ENCODE measurements around the gene SMARCA2.
A peak's percentile ranks its signal among the peaks of the same experiment; 100 is the strongest.

SMARCA2 gene

GRCh38 chr9:2014696-2015580 lies at the start of gene SMARCA2:
TSS of gene SMARCA2 (plus strand) at chr9:2015347. CDS start at chr9:2029023, 13,676 bp downstream.
- H2AFZ ChIP-seq (ENCODE audit: low read length, unreplicated experiment) = peak within 1 kb of the TSS; percentile 98
- no peaks in the 10 kb centered on the region for H3K27me3 ChIP-seq (ENCODE audit: insufficient read depth, low read length)
- peak within 1 kb of the TSS; percentile 94 for H3K4me3 ChIP-seq (ENCODE audit: low read depth, low read length)
- no peaks in the 10 kb centered on the region for H3K36me3 ChIP-seq (ENCODE audit: insufficient read depth, low read length)
- H3K27ac ChIP-seq (ENCODE audit: low read depth, low read length) = peak within 1 kb of the TSS; percentile 51
- peaks cover 15% of the 10 kb centered on the region for H3K79me2 ChIP-seq (ENCODE audit: control insufficient read depth, insufficient read depth, low read length, unreplicated experiment)
- peaks cover 13% of the 10 kb centered on the region for H3K4me1 ChIP-seq (ENCODE audit: control insufficient read depth, insufficient read depth, low read length, unreplicated experiment)

- Histone ChIP-seq H3K4me1 (ENCODE audit: control insufficient read depth, insufficient read depth, low read length, unreplicated experiment) (no peaks in the 10 kb centered on the region), H3K27me3 (ENCODE audit: insufficient read depth, low read length) (no peaks in the 10 kb centered on the region; the same call in 1 of the 2 replicates), H3K36me3 (ENCODE audit: insufficient read depth, low read length) (no peaks in the 10 kb centered on the region), H3K27ac (ENCODE audit: low read depth, low read length) (no peak overlapping the region), H2AFZ (ENCODE audit: low read length, unreplicated experiment) (no peak overlapping the region), H3K79me2 (ENCODE audit: control insufficient read depth, insufficient read depth, low read length, unreplicated experiment) (no peaks in the 10 kb centered on the region), H3K4me3 (ENCODE audit: low read depth, low read length) (no peak overlapping the region)
Observed at GRCh38 chr9:1966725-1967366, 48.3 kb upstream of the SMARCA2 start.

GRCh38 chr9:1969160-1969559 lies 46.0 kb upstream of the SMARCA2 start:
- Histone ChIP-seq H3K27ac (ENCODE audit: low read depth, low read length) (no peak overlapping the region), H2AFZ (ENCODE audit: low read length, unreplicated experiment) (no peak overlapping the region), H3K36me3 (ENCODE audit: insufficient read depth, low read length) (no peaks in the 10 kb centered on the region), H3K4me1 (ENCODE audit: control insufficient read depth, insufficient read depth, low read length, unreplicated experiment) (no peaks in the 10 kb centered on the region), H3K4me3 (ENCODE audit: low read depth, low read length) (no peak overlapping the region), H3K79me2 (ENCODE audit: control insufficient read depth, insufficient read depth, low read length, unreplicated experiment) (no peaks in the 10 kb centered on the region), H3K27me3 (ENCODE audit: insufficient read depth, low read length) (0 out of 2 replicates have a peak, but pooled peaks cover 2% of the 10 kb centered on the region)

- H2AFZ ChIP-seq (ENCODE audit: low read length, unreplicated experiment) = no peak overlapping the region
- 0 out of 2 replicates have a peak, but pooled peaks cover 3% of the 10 kb centered on the region for H3K27me3 ChIP-seq (ENCODE audit: insufficient read depth, low read length)
- no peaks in the 10 kb centered on the region for H3K4me1 ChIP-seq (ENCODE audit: control insufficient read depth, insufficient read depth, low read length, unreplicated experiment)
- H3K36me3 ChIP-seq (ENCODE audit: insufficient read depth, low read length) = no peaks in the 10 kb centered on the region
- no peaks in the 10 kb centered on the region for H3K79me2 ChIP-seq (ENCODE audit: control insufficient read depth, insufficient read depth, low read length, unreplicated experiment)
- no peak overlapping the region for H3K27ac ChIP-seq (ENCODE audit: low read depth, low read length)
- H3K4me3 ChIP-seq (ENCODE audit: low read depth, low read length) = no peak overlapping the region
Observed at GRCh38 chr9:1969898-1970297, 45.2 kb upstream of the SMARCA2 start.

DNA sequence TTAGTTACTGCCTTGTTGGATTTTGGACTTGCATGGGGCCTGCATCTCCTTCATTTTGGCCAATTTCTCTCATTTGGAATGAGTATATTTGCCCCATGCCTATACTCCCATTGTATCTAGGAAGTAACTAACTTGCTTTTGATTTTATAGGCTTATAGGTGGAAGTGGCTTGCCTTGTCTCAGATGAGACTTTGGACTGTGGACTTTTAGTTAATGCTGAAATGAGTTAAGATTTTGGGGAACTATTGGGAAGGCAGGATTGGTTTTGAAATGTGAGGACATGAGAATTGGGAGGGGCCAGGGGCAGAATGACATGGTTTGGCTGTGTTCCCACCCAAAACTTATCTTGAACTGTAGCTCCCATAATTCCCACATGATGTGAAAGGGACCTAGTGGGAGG lies 42.5 kb upstream of the SMARCA2 start:
- H3K36me3 ChIP-seq (ENCODE audit: insufficient read depth, low read length) = no peaks in the 10 kb centered on the region
- H3K4me3 ChIP-seq (ENCODE audit: low read depth, low read length) = no peak overlapping the region
- no peak overlapping the region for H2AFZ ChIP-seq (ENCODE audit: low read length, unreplicated experiment)
- H3K27ac ChIP-seq (ENCODE audit: low read depth, low read length) = no peak overlapping the region
- 0 out of 2 replicates have a peak, but pooled peaks cover 3% of the 10 kb centered on the region for H3K27me3 ChIP-seq (ENCODE audit: insufficient read depth, low read length)
- no peaks in the 10 kb centered on the region for H3K4me1 ChIP-seq (ENCODE audit: control insufficient read depth, insufficient read depth, low read length, unreplicated experiment)
- H3K79me2 ChIP-seq (ENCODE audit: control insufficient read depth, insufficient read depth, low read length, unreplicated experiment) = no peaks in the 10 kb centered on the region

DNA sequence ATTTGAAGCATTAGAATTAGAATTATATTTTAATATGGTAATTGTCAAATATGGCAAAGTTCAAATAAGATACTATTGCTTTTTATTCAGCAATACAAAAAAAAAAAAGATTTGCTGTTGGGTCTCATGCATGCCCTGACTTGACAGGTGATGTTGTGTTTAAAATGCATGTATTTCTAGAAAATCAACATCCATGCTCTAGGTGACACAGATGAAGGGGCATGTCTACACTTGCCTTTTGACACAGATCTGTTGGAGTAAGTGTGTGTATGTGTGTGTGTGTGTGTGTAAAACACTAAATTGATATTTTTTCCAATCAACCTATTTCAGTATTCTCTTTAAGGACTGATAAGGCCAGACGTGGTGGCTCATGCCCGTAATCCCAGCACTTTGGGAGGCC lies 38.1 kb upstream of the SMARCA2 start:
- H3K4me3 ChIP-seq (ENCODE audit: low read depth, low read length) = no peak overlapping the region
- H2AFZ ChIP-seq (ENCODE audit: low read length, unreplicated experiment) = no peak overlapping the region
- H3K36me3 ChIP-seq (ENCODE audit: insufficient read depth, low read length) = no peaks in the 10 kb centered on the region
- H3K4me1 ChIP-seq (ENCODE audit: control insufficient read depth, insufficient read depth, low read length, unreplicated experiment) = peaks cover 7% of the 10 kb centered on the region
- no peak overlapping the region for H3K27ac ChIP-seq (ENCODE audit: low read depth, low read length)
- H3K27me3 ChIP-seq (ENCODE audit: insufficient read depth, low read length) = 0 out of 2 replicates have a peak, but pooled peaks cover 3% of the 10 kb centered on the region
- no peaks in the 10 kb centered on the region for H3K79me2 ChIP-seq (ENCODE audit: control insufficient read depth, insufficient read depth, low read length, unreplicated experiment)

DNA sequence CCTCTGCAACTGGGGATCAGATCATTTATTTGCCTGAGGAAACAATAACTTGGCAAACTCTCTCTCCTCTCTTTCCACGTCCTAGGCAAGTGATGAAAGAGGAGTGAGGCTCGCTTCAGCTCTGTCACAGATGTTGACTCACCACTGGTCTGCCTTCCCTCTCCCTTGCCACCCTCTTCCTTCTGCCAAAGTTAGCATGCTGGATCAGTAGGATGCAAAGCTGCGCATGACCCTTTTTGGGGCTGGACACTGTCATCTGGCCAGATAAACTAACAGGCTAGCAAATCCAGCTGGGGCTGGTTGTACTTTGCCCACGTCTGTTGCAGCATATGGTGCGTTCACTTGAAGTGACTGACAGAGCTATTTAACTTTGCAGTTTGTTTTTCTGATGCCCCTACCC lies 36.2 kb upstream of the SMARCA2 start:
- H3K27ac ChIP-seq (ENCODE audit: low read depth, low read length) = no peak overlapping the region
- no peak overlapping the region for H2AFZ ChIP-seq (ENCODE audit: low read length, unreplicated experiment)
- no peak overlapping the region for H3K4me3 ChIP-seq (ENCODE audit: low read depth, low read length)
- H3K4me1 ChIP-seq (ENCODE audit: control insufficient read depth, insufficient read depth, low read length, unreplicated experiment) = peaks cover 7% of the 10 kb centered on the region
- H3K79me2 ChIP-seq (ENCODE audit: control insufficient read depth, insufficient read depth, low read length, unreplicated experiment) = no peaks in the 10 kb centered on the region
- no peaks in the 10 kb centered on the region for H3K36me3 ChIP-seq (ENCODE audit: insufficient read depth, low read length)
- H3K27me3 ChIP-seq (ENCODE audit: insufficient read depth, low read length) = 0 out of 2 replicates have a peak, but pooled peaks cover 3% of the 10 kb centered on the region

- Histone ChIP-seq H3K4me3 (ENCODE audit: low read depth, low read length) (no peak overlapping the region), H3K27me3 (ENCODE audit: insufficient read depth, low read length) (no peaks in the 10 kb centered on the region), H3K4me1 (ENCODE audit: control insufficient read depth, insufficient read depth, low read length, unreplicated experiment) (peaks cover 7% of the 10 kb centered on the region), H2AFZ (ENCODE audit: low read length, unreplicated experiment) (no peak overlapping the region), H3K27ac (ENCODE audit: low read depth, low read length) (no peak overlapping the region), H3K79me2 (ENCODE audit: control insufficient read depth, insufficient read depth, low read length, unreplicated experiment) (no peaks in the 10 kb centered on the region), H3K36me3 (ENCODE audit: insufficient read depth, low read length) (no peaks in the 10 kb centered on the region)
Observed at GRCh38 chr9:1979741-1980367, 35.3 kb upstream of the SMARCA2 start.

DNA sequence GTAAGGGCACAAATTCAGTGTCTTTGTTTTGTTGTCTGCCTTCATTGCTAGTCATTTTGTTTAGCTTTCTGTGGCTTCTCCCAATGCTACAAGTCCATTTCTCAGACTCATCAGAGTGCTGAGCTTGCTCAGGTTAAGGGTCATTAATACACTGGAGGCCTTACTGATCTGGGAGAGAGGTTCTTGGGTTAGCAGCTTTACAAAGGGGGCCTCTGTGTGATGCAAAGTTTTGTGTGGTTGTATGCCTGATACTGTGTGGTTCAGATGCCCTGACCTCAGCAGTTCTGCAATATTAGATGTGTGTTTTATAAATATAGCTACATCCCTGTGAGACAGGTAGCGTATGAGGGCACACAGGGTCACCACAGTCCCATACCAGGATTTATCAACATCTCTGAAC lies 34.8 kb upstream of the SMARCA2 start:
- H3K27me3 ChIP-seq (ENCODE audit: insufficient read depth, low read length) = no peaks in the 10 kb centered on the region
- H3K4me1 ChIP-seq (ENCODE audit: control insufficient read depth, insufficient read depth, low read length, unreplicated experiment) = peaks cover 7% of the 10 kb centered on the region
- H3K4me3 ChIP-seq (ENCODE audit: low read depth, low read length) = no peak overlapping the region
- H3K27ac ChIP-seq (ENCODE audit: low read depth, low read length) = no peak overlapping the region
- no peaks in the 10 kb centered on the region for H3K79me2 ChIP-seq (ENCODE audit: control insufficient read depth, insufficient read depth, low read length, unreplicated experiment)
- H3K36me3 ChIP-seq (ENCODE audit: insufficient read depth, low read length) = no peaks in the 10 kb centered on the region
- H2AFZ ChIP-seq (ENCODE audit: low read length, unreplicated experiment) = no peak overlapping the region

DNA sequence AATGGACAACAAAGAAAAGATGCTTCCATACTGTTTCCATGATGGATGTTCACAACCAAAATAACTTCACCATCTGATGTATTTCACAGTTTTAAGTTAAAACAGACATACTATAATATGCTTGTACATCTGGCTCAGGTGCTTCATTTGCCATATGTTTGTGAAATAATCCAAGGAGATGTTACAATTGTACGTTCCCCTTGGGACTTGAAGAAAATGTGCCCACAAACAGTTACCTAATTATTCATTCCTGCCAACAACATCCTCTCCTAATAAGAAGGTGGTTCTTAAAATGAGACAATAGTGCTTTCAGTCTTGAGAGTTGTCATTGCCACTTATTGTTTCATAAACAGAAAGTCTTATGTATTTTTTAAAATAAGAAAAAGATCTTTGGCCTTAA lies 33.1 kb upstream of the SMARCA2 start:
- no peak overlapping the region for H3K27ac ChIP-seq (ENCODE audit: low read depth, low read length)
- no peak overlapping the region for H2AFZ ChIP-seq (ENCODE audit: low read length, unreplicated experiment)
- H3K79me2 ChIP-seq (ENCODE audit: control insufficient read depth, insufficient read depth, low read length, unreplicated experiment) = no peaks in the 10 kb centered on the region
- H3K36me3 ChIP-seq (ENCODE audit: insufficient read depth, low read length) = no peaks in the 10 kb centered on the region
- peaks cover 10% of the 10 kb centered on the region; the same call in 1 of the 2 replicates for H3K27me3 ChIP-seq (ENCODE audit: insufficient read depth, low read length)
- H3K4me3 ChIP-seq (ENCODE audit: low read depth, low read length) = no peak overlapping the region
- H3K4me1 ChIP-seq (ENCODE audit: control insufficient read depth, insufficient read depth, low read length, unreplicated experiment) = peaks cover 7% of the 10 kb centered on the region

Measured in ACC112 (cell line).